NCI-H2107 treated with DMSO at 0.1 percent for 48 hours (cell line): ENCODE results near the gene MOB3B.

Source experiments
- DNase-seq: peaks from one replicate; lab custom pipeline; 2025; ENCODE audit not compliant: unreplicated experiment; lab: John Stamatoyannopoulos, UW

MOB3B gene

GRCh38 chr9:27542508-27542907 is 12.9 kb upstream of the MOB3B start:
- no peak for DNase-seq

GRCh38 chr9:27541740-27542139 is 12.1 kb upstream of the MOB3B start:
- no peak for DNase-seq

- DNase-seq: no peak
Measured at GRCh38 chr9:27540502-27540901, 10.9 kb upstream of the MOB3B start.

- no peak for DNase-seq
Measured at GRCh38 chr9:27539479-27540441, 10.1 kb upstream of the MOB3B start.

GRCh38 chr9:27538647-27539046 is 9.0 kb upstream of the MOB3B start:
- DNase-seq: no peak

GRCh38 chr9:27537756-27538155 is 8.1 kb upstream of the MOB3B start:
- no peak for DNase-seq

- no peak for DNase-seq
Measured at GRCh38 chr9:27537027-27537435, 7.4 kb upstream of the MOB3B start.

- DNase-seq: no peak
Measured at GRCh38 chr9:27536168-27536567, 6.6 kb upstream of the MOB3B start.

- DNase-seq: no peak
Measured at GRCh38 chr9:27535701-27536118, 6.1 kb upstream of the MOB3B start.

GRCh38 chr9:27534658-27535209 is 5.1 kb upstream of the MOB3B start:
- no peak for DNase-seq

- no peak for DNase-seq
Measured at GRCh38 chr9:27534131-27534530, 4.5 kb upstream of the MOB3B start.

- no peak for DNase-seq
Measured at GRCh38 chr9:27533311-27533710, 3.7 kb upstream of the MOB3B start.

- no peak for DNase-seq
Measured at GRCh38 chr9:27532046-27532445, 2.4 kb upstream of the MOB3B start.

GRCh38 chr9:27530915-27531755 is 1.5 kb upstream of the MOB3B start:
- no peak for DNase-seq

GRCh38 chr9:27528886-27529315 is 713 bp downstream of the MOB3B start:
- DNase-seq: no peak

- DNase-seq: no peak
Measured at GRCh38 chr9:27528076-27528885, 1.3 kb downstream of the MOB3B start.

GRCh38 chr9:27527702-27528075 is 1.9 kb downstream of the MOB3B start:
- DNase-seq: no peak

- no peak for DNase-seq
Measured at GRCh38 chr9:27524236-27524635, 5.4 kb downstream of the MOB3B start, which contains the start of gene IFNK. TSS of gene IFNK (plus strand) at chr9:27524290. CDS start at chr9:27524337, 47 bp downstream.

- no peak for DNase-seq
Measured at GRCh38 chr9:27523141-27523540, 6.5 kb downstream of the MOB3B start.

- no peak for DNase-seq
Measured at GRCh38 chr9:27520986-27521385, 8.6 kb downstream of the MOB3B start.
